ENCODE measurements around the gene MB.
"Not testable (repeated sequence)": the region's sequence is repeated elsewhere in the genome, so short reads cannot be mapped to it uniquely, and the experiment has no call there.

The MB gene

DNA sequence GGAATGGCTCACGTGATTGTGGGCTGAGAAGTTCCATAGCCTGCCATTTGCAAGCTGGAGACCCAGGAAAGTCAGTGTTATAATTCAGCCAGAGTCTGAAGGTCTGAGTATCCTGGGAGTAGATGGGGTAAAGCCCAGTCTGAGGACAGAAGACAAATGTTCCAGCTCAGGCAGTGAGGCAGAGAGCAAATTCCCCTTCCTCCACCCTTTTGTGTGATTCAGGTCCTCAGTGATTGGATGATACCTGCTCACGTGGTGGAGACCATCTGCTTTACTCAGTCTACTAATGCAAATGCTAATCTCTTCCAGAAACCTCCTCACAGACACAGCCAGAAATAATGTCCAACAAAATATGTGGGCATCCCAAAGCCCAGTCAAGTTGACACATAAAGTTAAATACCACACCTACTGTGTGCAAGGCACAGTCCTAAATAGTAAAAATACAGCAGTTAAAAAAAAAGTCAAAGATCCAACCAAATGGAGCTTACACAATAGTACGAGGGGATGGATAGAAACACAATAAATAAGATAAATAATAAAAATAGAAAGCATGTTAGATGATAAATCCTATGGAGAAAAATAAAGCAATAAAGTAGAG is 17.9 kb upstream of the MB start:
- no peak for DNase-seq

DNA sequence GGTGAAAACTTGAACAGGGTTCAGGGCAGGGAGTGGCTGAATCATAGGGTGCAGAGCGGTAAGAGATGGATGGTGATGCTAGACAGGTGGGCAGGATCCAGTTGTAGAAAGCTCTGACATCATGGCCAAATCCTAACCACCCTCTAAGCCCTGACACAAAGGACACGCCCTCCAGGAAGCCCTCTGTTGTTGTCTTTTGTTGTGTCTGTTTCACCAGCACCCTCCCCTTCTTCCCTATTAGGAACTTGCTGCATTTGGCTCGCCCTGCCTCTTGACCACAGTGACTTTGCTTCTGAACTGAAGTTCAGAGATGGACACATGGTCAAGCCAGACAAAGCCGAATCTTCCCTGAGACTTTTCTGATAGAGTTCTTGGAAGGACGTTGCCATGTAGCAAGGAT is 16.9 kb upstream of the MB start:
- DNase-seq: no peak

DNA sequence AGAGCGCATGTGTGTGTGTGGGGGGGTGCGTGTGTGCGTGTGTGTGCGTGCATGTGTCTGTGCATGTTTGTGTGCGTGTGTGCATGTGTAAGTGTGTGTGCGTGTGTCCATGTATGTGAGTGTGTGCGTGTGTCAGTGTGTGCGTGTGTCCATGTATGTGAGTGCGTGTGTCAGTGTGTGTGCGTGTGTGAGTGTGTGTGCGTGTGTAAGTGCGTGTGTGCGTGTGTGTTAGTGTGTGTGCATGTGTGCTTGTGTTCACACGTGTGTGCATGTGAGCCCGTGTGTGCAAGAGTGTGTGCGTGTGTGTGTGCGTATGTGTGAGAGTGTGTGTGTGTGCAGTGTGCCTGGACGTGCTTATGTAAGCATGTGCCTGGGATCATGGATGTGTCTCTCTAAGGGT is 16.4 kb upstream of the MB start:
- no peak for DNase-seq

DNA sequence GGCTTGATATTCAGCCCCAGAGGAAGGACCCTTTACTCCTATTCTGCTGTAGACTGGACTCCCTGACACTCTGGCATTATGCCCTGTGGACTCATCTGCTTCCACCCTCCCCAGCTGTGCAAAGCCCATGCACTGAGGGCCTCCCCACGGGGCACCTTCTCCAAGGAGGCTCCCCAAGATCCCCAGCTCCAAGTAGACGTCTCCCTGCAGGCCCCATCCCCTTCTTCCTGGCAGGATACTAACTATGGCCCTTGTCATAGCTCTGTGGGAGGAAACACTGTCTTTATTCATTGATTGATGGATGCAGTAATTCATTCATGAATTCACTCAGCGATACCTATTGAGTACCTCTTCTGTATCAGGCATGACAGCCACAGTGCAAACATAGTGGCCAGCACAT is 15.8 kb upstream of the MB start:
- DNase-seq: no peak

DNA sequence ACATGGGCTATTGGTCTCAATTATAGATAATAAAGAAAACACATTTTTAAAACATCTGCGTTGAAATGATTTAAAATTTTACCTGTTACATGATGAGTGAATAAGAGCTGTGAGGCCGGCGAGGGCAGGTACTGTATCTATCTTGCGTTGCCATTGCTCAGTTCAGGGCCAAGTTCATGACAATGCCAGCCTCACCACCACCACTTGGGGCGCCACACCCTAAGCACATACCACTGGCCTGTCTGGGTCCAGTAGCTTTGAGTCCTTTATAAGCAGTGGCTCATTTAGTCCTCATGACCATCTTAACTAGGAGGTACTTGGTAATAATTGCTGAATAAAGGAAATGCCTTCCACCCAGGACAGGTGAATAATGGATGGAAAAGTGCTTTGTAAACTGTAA is 14.5 kb upstream of the MB start:
- peak; percentile 28 for DNase-seq

DNA sequence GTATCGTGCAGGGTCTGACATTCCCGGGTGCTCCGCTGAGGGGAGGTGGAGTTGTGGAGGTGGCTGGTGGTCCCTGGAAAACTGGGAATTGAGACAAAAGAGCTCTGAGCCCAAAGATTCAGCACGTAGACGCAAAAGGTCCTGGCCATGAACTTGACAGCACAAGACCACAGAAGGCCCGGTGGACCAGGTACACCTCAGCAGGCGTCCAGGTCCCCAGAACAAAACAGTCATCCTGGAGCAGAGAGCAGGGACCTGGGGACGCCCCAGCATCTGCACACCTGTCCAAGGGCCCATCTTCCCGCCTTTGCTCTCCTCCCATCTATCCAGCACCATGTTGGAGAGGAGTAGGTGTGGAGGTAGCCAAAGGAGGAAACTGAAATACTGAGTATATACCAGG is 13.8 kb upstream of the MB start:
- DNase-seq: no peak

DNA sequence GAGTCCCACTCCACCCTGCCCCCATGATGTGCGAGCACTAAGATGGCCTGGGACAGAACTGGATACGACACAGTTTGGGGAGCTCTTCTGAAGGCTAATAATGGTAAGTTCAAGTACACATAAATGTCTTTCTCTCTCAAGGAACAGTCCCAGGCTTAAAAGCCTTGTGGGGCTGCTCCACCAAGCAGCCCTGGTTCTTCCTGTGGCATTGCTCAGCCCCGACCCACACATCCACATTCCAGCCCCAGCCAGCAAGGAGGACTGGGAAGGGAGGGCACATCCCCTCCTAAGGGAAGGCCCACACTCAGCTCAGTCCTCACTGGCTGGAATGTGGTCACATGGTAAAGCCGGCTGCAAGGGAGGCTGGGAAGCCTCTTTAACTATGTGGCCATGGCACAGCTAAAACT is 13.3 kb upstream of the MB start:
- DNase-seq: no peak

DNA sequence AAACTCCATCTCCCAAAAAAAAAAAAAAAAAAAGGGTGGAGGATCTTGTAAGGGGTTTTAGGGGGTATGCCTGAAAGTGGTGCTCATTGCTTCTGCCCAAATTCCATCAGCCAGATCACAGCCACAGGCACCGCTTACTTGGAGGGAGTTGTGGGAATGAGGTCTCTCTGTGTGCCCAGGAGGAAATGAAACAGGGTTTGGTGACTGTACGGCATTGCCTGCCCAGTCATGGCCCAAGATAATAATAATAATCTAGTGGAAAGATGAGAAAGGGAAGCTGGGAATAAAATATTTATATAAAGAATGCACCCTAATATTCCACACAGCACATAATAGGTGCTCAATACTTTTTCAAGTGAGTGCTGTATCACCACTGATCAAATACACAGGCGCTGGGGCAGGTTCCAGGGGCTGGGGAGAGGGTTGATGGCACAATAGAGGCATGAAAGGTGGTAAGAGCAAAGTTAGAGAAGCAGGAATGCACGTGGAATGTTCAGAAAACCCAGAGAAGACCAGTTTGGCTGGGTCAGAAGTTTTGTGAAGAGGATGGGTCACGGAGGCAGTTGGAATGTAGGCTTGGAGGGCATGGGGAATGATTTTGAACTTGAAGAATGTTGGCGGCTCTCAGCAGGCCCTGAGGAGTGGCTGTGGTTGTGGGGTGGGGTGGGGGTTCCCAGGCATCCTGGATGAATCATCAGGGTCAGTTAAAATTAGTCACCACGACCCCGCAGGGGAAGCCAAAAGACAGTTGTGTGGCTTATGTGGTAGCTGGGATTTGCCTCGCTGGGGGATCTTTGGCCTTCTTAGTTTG is 12.5 kb upstream of the MB start:
- no peak for DNase-seq

DNA sequence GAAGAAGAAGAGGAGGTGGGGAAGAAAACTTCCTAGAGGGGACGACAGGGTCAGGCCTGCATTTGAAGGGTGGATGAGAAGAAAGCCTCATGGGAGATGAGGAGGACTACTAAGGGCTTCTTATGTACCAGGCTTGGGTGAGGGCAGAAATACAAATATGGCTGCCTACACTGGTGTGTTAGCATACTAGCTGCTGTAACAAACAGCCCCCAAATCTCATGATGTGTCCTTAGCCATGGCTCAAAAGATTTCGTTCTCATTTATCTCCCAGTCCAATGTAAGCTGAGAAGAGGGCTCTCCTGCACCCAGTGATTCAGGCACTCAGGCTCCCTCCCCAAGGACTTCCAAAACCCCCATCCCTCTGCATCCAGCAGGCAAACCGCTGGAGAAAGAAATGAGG is 11.6 kb upstream of the MB start:
- no peak for DNase-seq

DNA sequence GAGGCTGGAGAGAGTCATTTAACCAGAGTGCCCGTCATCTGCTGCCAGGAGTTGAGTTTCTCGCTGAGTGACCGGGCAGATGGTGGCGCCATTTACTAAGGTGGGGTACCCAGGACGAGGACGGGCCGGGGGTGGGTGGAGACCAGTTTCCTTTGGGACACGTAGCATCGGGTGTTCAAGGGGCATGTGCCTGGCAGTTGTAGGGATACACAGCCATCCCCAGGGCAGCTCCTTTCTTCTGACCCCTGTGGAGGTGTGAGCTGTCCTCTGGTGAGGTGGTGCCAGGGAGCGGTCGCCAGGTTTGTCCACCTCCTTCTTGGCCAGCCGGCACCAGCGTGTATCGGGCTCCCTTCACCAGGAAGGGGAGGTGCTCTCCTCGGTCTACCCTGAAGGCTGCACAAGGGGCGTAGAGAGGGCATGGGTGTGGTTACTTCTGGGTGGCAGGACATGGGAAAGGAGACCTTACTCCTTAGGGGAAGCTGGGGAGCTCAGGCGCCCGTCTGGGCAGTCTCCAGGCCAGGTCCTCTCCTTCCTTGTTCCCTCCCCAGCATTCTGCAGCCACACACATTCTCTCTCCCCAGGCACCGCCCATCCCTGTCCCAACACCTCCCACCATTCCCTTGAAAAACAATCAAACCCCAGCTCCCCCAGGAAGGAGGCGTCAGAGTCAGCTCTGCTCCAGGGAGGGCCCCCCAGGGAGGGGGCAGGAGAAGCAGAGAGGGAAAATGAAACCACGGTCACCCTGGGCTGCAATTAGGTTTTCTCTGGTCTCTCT is 10.3 kb upstream of the MB start:
- peak; percentile 63 for DNase-seq

DNA sequence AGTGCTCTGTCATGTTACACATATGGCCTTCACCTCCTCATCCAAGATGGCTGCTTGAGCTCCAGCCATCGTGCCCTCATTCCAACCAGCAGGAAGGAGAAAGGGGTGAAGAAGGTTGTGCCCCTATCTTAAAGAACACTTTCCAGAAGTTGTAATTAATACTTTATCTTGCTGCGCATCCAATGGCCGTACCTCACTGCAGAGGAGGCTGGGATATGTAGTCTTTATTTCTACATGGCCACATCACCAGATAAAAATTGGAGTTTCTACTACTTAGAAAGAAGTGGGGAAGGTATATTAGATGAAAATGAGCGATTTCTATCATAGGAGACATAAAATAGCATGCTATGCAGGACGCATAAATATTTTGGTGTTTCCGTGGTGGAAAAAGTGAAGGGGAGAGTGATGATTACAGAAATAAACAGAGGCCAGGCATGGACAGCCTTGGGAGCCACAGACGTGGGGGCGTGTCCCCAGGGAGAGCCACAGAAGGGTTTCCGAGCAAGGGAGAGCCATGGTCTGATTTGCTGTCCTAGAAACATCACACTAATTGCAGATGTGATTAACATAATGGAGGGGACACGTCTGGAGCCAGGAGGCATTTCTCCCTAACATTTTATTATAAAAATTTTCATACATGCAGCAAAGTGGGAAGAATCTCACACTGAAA is 8.8 kb upstream of the MB start:
- no peak for DNase-seq

DNA sequence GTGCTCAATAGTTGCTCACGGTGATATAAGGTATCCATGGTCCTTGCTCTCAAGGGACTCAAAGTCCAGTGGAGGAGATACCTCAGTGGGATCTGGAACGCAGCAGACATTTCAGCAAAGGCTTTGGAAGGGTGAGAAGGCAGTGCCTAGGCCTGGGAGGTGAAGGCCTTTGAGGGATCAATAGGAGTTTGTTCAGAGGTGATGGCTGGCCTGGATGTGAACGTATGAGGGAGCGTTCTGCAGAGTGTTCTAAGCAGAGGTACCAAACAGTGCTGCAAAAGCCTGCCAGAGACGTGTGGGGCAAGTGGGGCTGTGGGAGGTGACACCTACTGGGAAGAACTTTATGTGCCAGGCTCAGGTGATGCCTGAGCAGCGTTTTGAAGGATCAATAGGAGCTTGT is 7.4 kb upstream of the MB start:
- DNase-seq: no peak

DNA sequence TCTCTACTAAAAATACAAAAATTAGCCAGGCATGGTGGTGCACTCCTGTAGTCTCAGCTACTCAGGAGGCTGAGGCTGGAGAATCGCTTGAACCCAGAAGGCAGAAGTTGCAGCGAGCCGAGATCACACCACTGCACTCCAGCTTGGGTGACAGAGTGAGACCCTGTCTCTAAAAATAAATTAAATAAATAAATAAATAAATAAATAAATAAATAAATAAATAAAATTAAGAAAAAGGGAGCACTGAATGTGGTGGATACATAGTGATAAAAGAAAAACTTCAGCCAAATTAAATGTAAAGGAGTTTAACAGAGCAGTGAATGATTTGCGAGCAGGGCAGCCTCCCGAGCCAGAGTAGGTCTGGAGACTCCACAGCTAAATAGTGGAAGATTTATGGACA is 6.8 kb upstream of the MB start:
- DNase-seq: not testable (repeated sequence)

DNA sequence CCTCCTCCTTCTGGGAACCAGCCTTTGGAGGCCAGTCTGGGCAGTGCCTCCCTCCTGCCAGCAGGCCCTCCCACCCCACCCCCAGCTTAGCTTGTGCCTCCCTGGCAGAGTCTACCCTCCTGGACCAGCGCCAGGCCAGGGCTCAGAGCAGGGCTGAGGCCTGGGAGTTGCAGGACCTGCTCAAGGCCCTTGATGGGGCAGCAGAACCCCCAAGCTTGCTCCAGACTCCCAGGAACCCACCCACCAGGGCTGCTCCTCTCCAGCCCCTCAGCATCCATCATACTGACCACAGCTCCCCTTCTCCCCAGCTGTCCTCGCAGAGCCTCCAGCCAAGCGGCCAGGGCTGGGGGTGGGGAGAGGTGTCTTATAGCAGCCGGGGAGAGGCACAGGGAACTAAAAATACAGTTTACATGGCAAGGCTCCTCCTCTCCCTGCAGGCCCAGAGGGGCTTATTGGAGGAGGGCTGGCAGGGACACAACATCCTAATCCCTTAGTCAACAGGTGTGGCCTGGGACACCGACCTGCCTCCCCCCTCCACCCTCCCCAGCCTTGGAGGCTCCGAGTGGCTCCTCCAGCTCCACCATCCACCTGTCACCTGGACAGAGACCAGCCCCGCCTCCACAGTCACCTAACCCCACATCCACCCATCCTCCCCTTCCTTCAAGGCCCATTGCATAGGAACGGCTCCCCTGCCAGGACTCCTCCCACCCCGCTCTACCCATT is 5.2 kb upstream of the MB start:
- DNase-seq: no peak

DNA sequence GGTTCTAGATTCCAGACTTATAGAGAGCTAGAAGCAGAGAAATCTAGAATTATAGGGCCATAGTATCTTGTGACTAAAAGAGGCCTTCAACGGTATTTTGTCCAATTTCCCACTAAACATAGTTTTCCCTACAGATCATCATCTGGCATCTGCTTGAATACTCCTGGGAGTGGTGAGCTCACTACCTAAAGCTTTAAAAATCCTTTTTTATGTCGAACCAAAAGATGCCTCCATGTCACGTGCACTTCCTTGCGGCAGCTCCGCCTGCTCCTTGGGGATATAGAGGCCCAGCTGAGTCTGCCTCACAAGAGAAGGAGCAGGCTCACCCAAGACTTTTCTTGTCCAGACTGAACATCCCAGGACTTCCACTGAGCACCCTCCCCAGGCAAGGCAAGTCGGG is 4.3 kb upstream of the MB start:
- no peak for DNase-seq

DNA sequence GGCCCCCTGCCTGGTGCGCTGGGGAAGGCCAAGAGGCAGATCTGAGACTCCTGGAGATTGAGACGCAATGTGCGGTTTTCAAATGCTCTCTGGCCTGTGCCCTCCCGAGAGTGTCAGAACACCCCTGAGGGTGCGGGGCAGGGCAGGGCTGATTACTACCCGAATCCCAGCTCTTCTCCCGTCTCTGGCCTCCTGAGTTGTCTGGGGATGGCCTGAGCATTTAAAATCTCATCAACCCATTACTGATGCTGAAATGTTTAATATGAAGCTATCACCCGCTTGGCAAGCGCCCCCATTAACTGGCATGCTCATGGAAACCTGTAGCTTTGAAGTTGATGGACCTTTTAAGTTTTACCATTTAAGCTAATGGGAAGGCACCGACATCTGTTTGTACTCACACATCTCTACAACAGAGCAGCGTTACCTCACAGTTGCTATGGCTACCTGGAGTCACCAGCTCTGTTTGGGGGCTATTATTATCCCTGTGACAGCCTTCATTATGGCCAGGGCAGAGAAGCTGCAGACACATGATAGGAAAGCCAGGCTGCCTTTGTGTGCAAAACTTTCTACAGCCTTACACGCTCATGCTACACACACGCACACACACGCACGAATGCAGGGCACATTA is 3.6 kb upstream of the MB start:
- DNase-seq: no peak

DNA sequence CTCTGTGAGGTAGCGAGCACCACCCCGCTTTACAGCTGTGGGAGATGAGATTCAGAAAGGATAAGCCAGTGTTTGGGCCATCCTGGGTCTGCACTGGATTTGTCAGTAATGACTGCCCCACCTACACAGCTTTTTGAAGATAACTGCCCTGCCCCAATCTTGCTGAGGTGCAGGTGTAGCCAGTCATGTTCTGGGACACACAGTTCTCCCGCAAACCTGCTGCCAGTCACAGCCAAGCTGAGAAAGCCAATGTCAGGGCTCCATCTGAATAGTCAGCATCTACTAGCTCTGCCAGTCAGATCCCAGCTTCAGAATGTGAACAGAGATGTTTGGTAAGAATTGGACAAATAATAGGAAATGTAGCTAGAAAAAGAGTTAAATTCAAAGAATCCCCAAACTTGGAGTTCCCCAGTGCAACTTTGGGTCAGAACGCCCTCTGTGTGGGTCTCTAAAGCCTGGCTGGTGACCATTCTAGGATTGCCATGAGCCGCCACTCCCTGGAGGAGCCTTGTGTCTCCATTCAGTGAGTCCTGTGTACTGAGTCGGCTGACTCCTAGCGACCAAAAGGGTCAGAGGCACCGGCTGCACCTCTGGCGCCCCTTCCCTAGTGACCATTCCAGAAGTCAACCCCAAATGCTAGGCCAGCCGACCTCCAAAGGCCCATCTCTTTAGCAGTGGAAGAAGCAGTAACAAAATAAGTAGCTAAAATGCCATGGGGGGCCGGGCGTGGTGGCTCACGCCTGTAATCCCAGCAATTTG is 2.4 kb upstream of the MB start:
- no peak for DNase-seq

DNA sequence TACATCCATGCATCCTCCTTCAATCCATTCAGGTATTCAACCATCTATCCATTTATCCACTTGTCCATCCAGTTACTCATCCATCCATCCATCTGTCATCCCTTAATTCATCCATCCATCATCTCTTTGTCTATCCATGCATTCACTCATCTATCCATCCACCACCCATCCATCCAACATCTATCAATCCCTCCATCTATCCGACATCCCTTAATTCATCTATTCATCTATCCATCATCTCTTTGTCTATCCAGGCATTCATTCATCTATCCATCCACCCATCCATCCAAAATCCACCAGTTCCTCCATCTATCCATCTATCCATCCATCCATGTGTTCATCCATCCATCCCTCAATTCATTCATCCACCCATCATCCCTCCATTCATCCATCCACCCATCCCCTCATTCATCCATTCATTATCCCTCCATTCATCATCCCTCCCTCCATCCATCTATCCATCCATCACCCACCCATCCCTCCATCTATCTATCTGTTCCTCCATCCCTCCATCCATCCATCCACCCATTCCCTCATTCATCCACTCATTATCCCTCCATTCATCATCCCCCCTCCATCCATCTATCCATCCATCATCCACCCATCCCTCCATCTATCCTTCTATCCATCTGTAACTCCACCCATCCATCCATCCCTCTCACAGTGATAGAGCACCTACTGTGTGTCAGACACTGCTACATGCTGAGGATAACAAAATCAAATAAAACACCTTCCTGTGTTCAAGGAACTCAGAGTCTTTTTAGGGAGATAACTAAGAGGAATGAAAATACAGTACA is 1.5 kb upstream of the MB start:
- no peak for DNase-seq

DNA sequence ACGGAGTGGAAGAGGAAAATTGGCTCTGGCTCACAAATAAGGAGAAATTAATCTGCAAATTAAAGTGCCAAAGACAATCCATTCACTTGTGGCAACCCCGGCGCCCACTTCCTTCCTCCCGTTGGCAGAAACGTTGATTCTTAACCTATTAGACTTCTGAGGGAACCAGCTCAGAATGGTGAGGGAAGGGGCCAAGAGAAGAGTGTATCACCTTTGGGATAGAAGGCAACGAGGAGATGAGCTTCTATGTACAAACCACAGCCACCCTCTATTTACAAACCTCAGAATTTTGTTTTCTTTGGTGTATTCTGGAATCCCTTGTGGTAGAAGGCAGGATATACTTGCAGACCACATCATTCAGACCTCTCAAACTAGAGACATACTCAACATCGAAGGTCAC is 1.1 kb downstream of the MB start:
- no peak for DNase-seq

DNA sequence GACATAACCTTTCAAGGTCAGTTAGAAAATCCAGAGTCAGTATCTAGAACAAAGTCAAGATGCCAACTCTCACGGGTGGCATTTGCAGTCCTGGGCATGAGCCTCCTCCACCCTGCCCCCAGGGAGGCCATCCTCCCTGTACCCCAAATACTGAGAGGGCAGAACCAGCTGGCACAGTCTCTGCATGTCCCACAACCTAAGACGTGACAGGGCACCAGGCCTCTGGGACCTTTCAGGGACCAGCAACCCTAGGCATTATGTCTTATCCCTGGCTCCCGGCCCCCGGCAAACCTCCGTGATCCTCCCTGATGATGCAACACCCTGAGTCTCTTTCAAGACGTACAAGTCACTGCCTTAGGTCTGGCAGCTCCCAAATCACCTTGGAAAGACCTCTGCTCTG is 2.0 kb downstream of the MB start:
- no peak for DNase-seq

DNA sequence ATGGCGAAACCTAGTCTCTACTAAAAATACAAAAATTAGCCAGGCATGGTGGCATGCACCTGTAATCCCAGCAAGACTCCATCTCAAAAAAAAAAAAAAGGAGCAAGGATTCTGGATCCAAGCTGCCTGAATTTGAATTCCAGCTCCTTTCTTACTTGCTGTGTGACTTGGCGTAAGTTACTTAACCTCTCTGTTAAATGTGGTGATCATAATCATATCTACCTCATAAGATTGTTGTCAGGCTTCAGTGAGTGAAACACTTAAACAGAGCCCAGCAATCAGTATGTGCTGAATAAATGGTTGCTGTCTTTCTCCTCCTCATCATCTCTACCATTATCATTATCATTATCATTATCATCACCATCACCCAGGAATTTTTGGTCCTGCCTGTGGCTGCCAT is 2.7 kb downstream of the MB start:
- no peak for DNase-seq
